Measurements from ENCODE around the gene TMEM254. TPM values are rescaled to one million over a fixed set of nuclear protein-coding genes. Genes with fewer than 3 reads are reported as not detected.

TMEM254 gene
- total and polyA plus RNA-seq, 2 of the 13 experiments (the other 11 are each of a cell fraction or from before 2014, with no cell fraction given) = 11.2 to 39.0 TPM

DNA sequence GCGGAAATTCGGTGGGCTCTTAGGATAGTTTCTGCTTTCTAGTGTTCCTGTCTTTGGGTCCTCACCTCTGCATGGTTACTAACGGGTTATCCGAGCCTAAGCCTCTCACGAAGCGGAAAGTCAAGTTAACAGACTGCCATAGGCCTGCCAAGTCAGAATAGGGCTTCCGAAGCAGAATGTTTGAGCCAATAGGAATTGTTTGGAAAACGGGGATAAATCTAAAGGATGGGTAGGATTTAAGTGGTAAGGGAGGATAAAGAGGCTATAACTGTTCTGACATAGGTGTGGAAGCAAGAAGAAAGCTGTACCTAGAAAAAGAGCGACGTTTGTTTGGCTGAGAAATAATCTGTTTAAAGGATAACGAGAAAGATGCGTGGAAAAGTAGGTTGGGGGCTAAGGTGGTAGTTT lies 851 bp downstream of the TMEM254 start (continued):
- TF ChIP-seq, protein P1, sequence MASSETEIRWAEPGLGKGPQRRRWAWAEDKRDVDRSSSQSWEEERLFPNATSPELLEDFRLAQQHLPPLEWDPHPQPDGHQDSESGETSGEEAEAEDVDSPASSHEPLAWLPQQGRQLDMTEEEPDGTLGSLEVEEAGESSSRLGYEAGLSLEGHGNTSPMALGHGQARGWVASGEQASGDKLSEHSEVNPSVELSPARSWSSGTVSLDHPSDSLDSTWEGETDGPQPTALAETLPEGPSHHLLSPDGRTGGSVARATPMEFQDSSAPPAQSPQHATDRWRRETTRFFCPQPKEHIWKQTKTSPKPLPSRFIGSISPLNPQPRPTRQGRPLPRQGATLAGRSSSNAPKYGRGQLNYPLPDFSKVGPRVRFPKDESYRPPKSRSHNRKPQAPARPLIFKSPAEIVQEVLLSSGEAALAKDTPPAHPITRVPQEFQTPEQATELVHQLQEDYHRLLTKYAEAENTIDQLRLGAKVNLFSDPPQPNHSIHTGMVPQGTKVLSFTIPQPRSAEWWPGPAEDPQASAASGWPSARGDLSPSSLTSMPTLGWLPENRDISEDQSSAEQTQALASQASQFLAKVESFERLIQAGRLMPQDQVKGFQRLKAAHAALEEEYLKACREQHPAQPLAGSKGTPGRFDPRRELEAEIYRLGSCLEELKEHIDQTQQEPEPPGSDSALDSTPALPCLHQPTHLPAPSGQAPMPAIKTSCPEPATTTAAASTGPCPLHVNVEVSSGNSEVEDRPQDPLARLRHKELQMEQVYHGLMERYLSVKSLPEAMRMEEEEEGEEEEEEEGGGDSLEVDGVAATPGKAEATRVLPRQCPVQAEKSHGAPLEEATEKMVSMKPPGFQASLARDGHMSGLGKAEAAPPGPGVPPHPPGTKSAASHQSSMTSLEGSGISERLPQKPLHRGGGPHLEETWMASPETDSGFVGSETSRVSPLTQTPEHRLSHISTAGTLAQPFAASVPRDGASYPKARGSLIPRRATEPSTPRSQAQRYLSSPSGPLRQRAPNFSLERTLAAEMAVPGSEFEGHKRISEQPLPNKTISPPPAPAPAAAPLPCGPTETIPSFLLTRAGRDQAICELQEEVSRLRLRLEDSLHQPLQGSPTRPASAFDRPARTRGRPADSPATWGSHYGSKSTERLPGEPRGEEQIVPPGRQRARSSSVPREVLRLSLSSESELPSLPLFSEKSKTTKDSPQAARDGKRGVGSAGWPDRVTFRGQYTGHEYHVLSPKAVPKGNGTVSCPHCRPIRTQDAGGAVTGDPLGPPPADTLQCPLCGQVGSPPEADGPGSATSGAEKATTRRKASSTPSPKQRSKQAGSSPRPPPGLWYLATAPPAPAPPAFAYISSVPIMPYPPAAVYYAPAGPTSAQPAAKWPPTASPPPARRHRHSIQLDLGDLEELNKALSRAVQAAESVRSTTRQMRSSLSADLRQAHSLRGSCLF (CRISPR knock-in tag; IDR thresholded peaks at IDR 0.05; ENCODE audit: borderline replicate concordance) = no peak
- no peak for TF ChIP-seq ZBTB7B (CRISPR knock-in tag; IDR thresholded peaks at IDR 0.05)
- no peak for TF ChIP-seq POLR2AphosphoS5 (IDR thresholded peaks at IDR 0.05; ENCODE audit: low read depth, low read length)
- TF ChIP-seq SALL1 (CRISPR knock-in tag; IDR thresholded peaks at IDR 0.05) = no peak
- no peak for TF ChIP-seq ELF3 (CRISPR knock-in tag; IDR thresholded peaks at IDR 0.05)
- 0 out of 2 replicates have a peak, but pooled peaks have one; percentile 6 for TF ChIP-seq ZNF441 (CRISPR knock-in tag; IDR thresholded peaks at IDR 0.05; ENCODE audit: borderline replicate concordance)
- peak; percentile 1; the same call in 1 of the 2 replicates for TF ChIP-seq SAP130 (CRISPR knock-in tag; IDR thresholded peaks at IDR 0.05; ENCODE audit: low read depth)
- TF ChIP-seq, protein P2, sequence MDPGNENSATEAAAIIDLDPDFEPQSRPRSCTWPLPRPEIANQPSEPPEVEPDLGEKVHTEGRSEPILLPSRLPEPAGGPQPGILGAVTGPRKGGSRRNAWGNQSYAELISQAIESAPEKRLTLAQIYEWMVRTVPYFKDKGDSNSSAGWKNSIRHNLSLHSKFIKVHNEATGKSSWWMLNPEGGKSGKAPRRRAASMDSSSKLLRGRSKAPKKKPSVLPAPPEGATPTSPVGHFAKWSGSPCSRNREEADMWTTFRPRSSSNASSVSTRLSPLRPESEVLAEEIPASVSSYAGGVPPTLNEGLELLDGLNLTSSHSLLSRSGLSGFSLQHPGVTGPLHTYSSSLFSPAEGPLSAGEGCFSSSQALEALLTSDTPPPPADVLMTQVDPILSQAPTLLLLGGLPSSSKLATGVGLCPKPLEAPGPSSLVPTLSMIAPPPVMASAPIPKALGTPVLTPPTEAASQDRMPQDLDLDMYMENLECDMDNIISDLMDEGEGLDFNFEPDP (CRISPR knock-in tag; conservative IDR thresholded peaks at IDR 0.05) = 0 out of 2 replicates have a peak, but pooled peaks have one; percentile 24
- TF ChIP-seq ZFP36 (IDR thresholded peaks at IDR 0.05; ENCODE audit: borderline replicate concordance, low read depth, low read length, partially characterized antibody) = no peak
- no peak for TF ChIP-seq ZNF577 (CRISPR knock-in tag; IDR thresholded peaks at IDR 0.05; ENCODE audit: borderline replicate concordance, low read depth)
- TF ChIP-seq ZBTB7A (CRISPR knock-in tag; IDR thresholded peaks at IDR 0.05) = no peak
- TF ChIP-seq LCORL (IDR thresholded peaks at IDR 0.05) = no peak
- no peak for TF ChIP-seq LCORL (CRISPR knock-in tag; IDR thresholded peaks at IDR 0.05)
- TF ChIP-seq, protein P3, sequence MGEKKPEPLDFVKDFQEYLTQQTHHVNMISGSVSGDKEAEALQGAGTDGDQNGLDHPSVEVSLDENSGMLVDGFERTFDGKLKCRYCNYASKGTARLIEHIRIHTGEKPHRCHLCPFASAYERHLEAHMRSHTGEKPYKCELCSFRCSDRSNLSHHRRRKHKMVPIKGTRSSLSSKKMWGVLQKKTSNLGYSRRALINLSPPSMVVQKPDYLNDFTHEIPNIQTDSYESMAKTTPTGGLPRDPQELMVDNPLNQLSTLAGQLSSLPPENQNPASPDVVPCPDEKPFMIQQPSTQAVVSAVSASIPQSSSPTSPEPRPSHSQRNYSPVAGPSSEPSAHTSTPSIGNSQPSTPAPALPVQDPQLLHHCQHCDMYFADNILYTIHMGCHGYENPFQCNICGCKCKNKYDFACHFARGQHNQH (CRISPR knock-in tag; IDR thresholded peaks at IDR 0.05) = 0 out of 2 replicates have a peak, but pooled peaks have one; percentile 6
- TF ChIP-seq ELF4 (CRISPR knock-in tag; IDR thresholded peaks at IDR 0.05; ENCODE audit: borderline replicate concordance) = 0 out of 2 replicates have a peak, but pooled peaks have one; percentile 59
- TF ChIP-seq RFX1 (IDR thresholded peaks at IDR 0.05) = peak; percentile 56; the same call in 1 of the 2 replicates
- TF ChIP-seq SIN3B (IDR thresholded peaks at IDR 0.05; ENCODE audit: low read length) = 0 out of 2 replicates have a peak, but pooled peaks have one; percentile 26
- 0 out of 2 replicates have a peak, but pooled peaks have one; percentile 12 for TF ChIP-seq KAT8 (CRISPR knock-in tag; IDR thresholded peaks at IDR 0.05)
- no peak for TF ChIP-seq ZNF263 (CRISPR knock-in tag; IDR thresholded peaks at IDR 0.05)
- TF ChIP-seq ZNF160 (CRISPR knock-in tag; IDR thresholded peaks at IDR 0.05) = no peak
- no peak for TF ChIP-seq ZBTB8A (CRISPR knock-in tag; IDR thresholded peaks at IDR 0.05; ENCODE audit: borderline replicate concordance, low read depth)
- TF ChIP-seq ZNF619 (CRISPR knock-in tag; IDR thresholded peaks at IDR 0.05) = no peak
- no peak for TF ChIP-seq MAF1 (CRISPR knock-in tag; IDR thresholded peaks at IDR 0.05; ENCODE audit: borderline replicate concordance)
